Measurements from ENCODE around the gene ZSWIM5. TPM values are rescaled to one million over a fixed set of nuclear protein-coding genes. Genes with fewer than 3 reads are reported as not detected.
A peak's percentile ranks its signal among the peaks of the same experiment; 100 is the strongest.

ZSWIM5 gene
- total and polyA plus RNA-seq, 9 of the 15 experiments (the other 6 are each of a cell fraction or from before 2014, with no cell fraction given) = under 0.01 to 0.07 (median 0.03) TPM; not detected in 3

DNA sequence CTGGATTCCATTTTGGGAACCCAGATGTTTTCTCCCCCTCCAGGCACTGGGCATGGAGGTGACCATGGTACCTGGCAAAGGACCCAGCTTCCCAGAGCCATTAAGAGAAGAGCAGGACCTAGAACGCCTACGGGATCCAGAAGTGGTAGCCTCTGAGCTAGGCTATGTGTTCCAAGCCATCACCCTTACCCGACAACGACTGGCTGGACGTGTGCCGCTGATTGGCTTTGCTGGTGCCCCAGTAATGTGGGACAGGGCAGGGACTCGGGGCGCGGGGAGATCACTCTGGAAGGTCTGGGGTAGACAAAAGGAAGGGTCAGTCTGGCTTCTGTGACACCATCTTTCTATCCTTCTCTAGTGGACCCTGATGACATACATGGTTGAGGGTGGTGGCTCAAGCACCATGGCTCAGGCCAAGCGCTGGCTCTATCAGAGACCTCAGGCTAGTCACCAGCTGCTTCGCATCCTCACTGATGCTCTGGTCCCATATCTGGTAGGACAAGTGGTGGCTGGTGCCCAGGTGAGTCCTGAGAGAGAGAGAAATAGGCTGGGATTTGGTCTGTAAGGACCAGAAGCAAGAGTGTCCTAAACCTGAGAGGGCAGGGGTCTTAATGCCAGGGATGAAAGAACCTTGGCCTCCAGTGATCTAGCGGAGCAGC lies 192.7 kb downstream of the ZSWIM5 start:
- CTCF ChIA-PET (ENCODE audit: low intra/inter-chr PET ratio) = interaction anchor here (0.5 to 4.6 kb wide), 9 partner anchors 178 to 486 kb away, joined by 3 to 58 read pairs (median 4); partner anchors contain the start of genes CCDC163 and MMACHC
- Histone ChIP-seq H3K79me2 (ENCODE audit: control insufficient read depth, insufficient read depth, low read length) (peaks cover 51% of the 10 kb centered on the region), H3K27me3 (ENCODE audit: control insufficient read depth in 2 of 2, insufficient read depth in 2 of 2, low read length in 2 of 2) (no peaks in the 10 kb centered on the region), H4K20me1 (replicated peaks; ENCODE audit: control insufficient read depth, insufficient read depth, low read length) (peaks cover 24% of the 10 kb centered on the region; the same call in 1 of the 2 replicates), H3K36me3 (ENCODE audit: control insufficient read depth, insufficient read depth, low read length) (peaks cover 43% of the 10 kb centered on the region), H3K4me3 (peak overlapping the region; percentile 86), H3K9me1 (ENCODE audit: control insufficient read depth, insufficient read depth, low read length) (peaks cover 9% of the 10 kb centered on the region), H3K27ac (ENCODE audit: extremely low read depth, low read depth, low read length) (peak overlapping the region; percentile 85), H3K9me3 (replicated peaks; ENCODE audit: control insufficient read depth, insufficient read depth, low read depth, low read length) (no peaks in the 10 kb centered on the region), H3K9ac (ENCODE audit: insufficient read depth in 1 of 2, low read depth in 2 of 2, low read length in 2 of 2) (peak overlapping the region; percentile 84 to 89), H3K4me2 (ENCODE audit: insufficient read depth, low read length) (peak overlapping the region; percentile 95), H2AFZ (ENCODE audit: low read depth, low read length) (no peak overlapping the region), H3K4me1 (replicated peaks in 1 of 2; ENCODE audit: control insufficient read depth in 2 of 2, insufficient read depth in 2 of 2, low read length in 2 of 2) (peaks cover 44 to 47% of the 10 kb centered on the region in 2 experiments)
- no TSS peak for BruUV-seq (replicated peaks)
- FAIRE-seq (no peak), ATAC-seq (no peak), DNase-seq (ENCODE audit: extremely low read depth in 1 of 4, low spot score in 3 of 4) (peak in 2 of 4 experiments; percentile 15 to 35)
- intact Hi-C loops (cut with micrococcal nuclease) (loop anchor here (1.0 to 10.0 kb wide), 6 partner anchors 86 to 561 kb away; partner anchors contain the start of gene ZSWIM5), in situ Hi-C loops (cut with MboI) (loop anchor here (5.0 kb wide), 4 partner anchors 176 to 479 kb away; partner anchors contain the start of gene TESK2)
- 20% methylated on average over 12 of the region's 12 CpGs for WGBS (ENCODE audit: insufficient coverage, low coverage, missing lambda C conversion rate)
- POLR2A ChIA-PET = interaction anchor here (0.6 to 8.7 kb wide), 32 partner anchors 9 to 508 kb away, joined by 3 to 113 read pairs (median 4); partner anchors contain the start of genes BTBD19, CCDC163, EIF2B3 and HPDL
- no peak for TF ChIP-seq ZNF511 (CRISPR knock-in tag; IDR thresholded peaks at IDR 0.05)
- no peak for TF ChIP-seq ID3 (CRISPR knock-in tag; IDR thresholded peaks at IDR 0.05)
- peak; percentile 22; the same call in 1 of the 2 replicates for TF ChIP-seq ID3 (tag; IDR thresholded peaks at IDR 0.05)
- no peak for TF ChIP-seq MTF1 (CRISPR knock-in tag; IDR thresholded peaks at IDR 0.05; ENCODE audit: borderline replicate concordance)
- 0 out of 2 replicates have a peak, but pooled peaks have one; percentile 5 for TF ChIP-seq CXXC5 (CRISPR knock-in tag; IDR thresholded peaks at IDR 0.05)
- TF ChIP-seq ZBTB11 (CRISPR knock-in tag; IDR thresholded peaks at IDR 0.05) = peak in 1 of 3 experiments; percentile 3; a peak in 1 of 6 replicates
- peak; percentile 57; the same call in 1 of the 2 replicates for TF ChIP-seq DMBX1 (CRISPR knock-in tag; IDR thresholded peaks at IDR 0.05; ENCODE audit: borderline replicate concordance)
- no peak for TF ChIP-seq NR2F6 (CRISPR knock-in tag; IDR thresholded peaks at IDR 0.05)
- TF ChIP-seq ZZZ3 (IDR thresholded peaks at IDR 0.05) = no peak
- TF ChIP-seq ZKSCAN3 (CRISPR knock-in tag; IDR thresholded peaks at IDR 0.05) = no peak
- TF ChIP-seq, protein P1, sequence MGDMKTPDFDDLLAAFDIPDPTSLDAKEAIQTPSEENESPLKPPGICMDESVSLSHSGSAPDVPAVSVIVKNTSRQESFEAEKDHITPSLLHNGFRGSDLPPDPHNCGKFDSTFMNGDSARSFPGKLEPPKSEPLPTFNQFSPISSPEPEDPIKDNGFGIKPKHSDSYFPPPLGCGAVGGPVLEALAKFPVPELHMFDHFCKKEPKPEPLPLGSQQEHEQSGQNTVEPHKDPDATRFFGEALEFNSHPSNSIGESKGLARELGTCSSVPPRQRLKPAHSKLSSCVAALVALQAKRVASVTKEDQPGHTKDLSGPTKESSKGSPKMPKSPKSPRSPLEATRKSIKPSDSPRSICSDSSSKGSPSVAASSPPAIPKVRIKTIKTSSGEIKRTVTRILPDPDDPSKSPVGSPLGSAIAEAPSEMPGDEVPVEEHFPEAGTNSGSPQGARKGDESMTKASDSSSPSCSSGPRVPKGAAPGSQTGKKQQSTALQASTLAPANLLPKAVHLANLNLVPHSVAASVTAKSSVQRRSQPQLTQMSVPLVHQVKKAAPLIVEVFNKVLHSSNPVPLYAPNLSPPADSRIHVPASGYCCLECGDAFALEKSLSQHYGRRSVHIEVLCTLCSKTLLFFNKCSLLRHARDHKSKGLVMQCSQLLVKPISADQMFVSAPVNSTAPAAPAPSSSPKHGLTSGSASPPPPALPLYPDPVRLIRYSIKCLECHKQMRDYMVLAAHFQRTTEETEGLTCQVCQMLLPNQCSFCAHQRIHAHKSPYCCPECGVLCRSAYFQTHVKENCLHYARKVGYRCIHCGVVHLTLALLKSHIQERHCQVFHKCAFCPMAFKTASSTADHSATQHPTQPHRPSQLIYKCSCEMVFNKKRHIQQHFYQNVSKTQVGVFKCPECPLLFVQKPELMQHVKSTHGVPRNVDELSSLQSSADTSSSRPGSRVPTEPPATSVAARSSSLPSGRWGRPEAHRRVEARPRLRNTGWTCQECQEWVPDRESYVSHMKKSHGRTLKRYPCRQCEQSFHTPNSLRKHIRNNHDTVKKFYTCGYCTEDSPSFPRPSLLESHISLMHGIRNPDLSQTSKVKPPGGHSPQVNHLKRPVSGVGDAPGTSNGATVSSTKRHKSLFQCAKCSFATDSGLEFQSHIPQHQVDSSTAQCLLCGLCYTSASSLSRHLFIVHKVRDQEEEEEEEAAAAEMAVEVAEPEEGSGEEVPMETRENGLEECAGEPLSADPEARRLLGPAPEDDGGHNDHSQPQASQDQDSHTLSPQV (IDR thresholded peaks at IDR 0.05) = peak; percentile 47
